GM12873 (cell line): ENCODE results near the gene TTLL11.

Experiments used
- CTCF ChIP-seq: IDR thresholded peaks from 2 replicates; pipeline ENCODE4 v1.5.1; 2012; ENCODE audit warnings: low read depth, mild to moderate bottlenecking, moderate library complexity, low read length, control low read depth; ENCODE audit not compliant: insufficient read depth; ENCODE audit errors: missing control alignments

The TTLL11 gene

GRCh38 chr9:122111413-122112085 lies 18.4 kb upstream of the TTLL11 start:
- TF ChIP-seq CTCF = no peak

- no peak for TF ChIP-seq CTCF
Measured at GRCh38 chr9:122110100-122110833, 17.2 kb upstream of the TTLL11 start.

GRCh38 chr9:122109035-122109813 lies 16.1 kb upstream of the TTLL11 start:
- TF ChIP-seq CTCF = no peak

- no peak for TF ChIP-seq CTCF
Measured at GRCh38 chr9:122107291-122107805, 14.2 kb upstream of the TTLL11 start.

- TF ChIP-seq CTCF = no peak
Measured at GRCh38 chr9:122106576-122106975, 13.5 kb upstream of the TTLL11 start.

- no peak for TF ChIP-seq CTCF
Measured at GRCh38 chr9:122103985-122104384, 10.9 kb upstream of the TTLL11 start.

GRCh38 chr9:122102156-122102555 lies 9.0 kb upstream of the TTLL11 start:
- no peak for TF ChIP-seq CTCF
